Measurements from ENCODE around the gene CA10. TPM values are rescaled to one million over a fixed set of nuclear protein-coding genes. Genes with fewer than 3 reads are reported as not detected.

Gene CA10
- total RNA-seq, 1 donor from 2014 or later = not detected

DNA sequence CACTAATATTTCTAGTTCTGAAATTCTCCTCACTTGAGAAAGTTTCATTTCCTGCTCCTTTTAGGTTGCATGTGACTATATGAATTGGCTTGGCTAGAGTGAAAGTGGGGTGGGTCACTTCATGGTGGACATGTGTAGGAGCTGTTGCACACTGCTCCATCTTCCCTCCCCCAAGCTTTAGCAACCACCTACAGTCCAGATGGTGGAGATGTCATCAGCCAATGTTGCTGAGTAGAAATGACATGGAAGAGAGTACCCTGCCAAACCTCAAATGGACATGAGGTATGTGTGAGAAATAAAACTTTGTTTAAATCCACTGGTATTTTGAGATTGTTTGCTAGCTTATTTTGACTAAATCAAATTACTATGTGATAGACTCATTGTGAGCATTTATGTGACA lies 281.5 kb downstream of the CA10 start:
- DNase-seq (ENCODE audit: low spot score) = no peak

GRCh38 chr17:51873302-51873701 lies 285.2 kb downstream of the CA10 start:
- DNase-seq (ENCODE audit: low spot score) = no peak

DNA sequence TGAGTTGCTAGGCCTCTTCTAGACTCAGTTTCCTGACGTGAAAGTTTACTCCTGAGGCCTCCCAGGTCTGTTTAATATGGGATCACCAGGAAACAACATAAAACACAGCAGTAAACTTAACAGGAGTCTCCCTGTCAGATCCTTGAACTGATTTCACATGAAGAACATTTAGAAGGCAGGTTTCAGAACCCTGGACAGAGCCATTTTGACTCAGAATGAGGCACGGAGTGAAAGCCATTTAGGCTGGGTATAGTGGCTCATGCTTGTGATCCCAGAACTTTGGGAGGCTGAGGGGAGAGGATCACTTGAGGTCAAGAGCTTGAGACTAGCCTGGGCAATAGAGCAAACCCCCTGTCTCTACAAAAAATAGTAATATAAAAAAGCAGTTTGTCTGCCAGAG lies 289.1 kb downstream of the CA10 start:
- no peak for DNase-seq (ENCODE audit: low spot score)

DNA sequence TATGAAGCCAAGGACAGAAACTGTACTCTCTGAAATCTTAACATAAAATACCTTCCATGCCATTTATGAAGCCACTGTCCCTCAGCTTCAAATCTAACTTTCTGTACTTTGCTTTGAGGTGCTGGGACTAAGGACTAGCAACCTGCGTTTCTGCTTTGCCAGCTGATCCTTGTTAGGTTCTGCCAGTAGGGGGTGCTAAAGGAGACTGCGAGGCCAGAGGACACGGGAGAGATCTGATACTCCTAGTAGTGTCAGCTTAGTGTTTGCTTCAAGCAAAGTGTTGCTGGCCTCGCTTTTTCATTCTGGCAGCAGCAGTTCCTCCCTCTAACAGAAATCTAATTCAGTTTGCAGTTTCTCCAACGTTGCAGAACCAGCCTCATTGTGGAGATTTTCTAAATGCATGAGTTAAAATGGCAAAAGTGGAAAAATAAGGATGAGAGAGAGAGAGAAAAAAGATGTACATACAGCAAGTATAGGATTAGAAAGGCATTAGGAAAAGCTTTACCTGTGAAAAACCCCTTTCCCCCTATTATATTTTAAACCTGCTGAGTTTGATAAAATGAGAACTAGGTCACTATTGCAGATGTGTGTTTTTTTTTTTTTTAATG lies 297.5 kb downstream of the CA10 start:
- no peak for DNase-seq (ENCODE audit: low spot score)

GRCh38 chr17:51857052-51857597 lies 301.4 kb downstream of the CA10 start:
- no peak for DNase-seq (ENCODE audit: low spot score)

DNA sequence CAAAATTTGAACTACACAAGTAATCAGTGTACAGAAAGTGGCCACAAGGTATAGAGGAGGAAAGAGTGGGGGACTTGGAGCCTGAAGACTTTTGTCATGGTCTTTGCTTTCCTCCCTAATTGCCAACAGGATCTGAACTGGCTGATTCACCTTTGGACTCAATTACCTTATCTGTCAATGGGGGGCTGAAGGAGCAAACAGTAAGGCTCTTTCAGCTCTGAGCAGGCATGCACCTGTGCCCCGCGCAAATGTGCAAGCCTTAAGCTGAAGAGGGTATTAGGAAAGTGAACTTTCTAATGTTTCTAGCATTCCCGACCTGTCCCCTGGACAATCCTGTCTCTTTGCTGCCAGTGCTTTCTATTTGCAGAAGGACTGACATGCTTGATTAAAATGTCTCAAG lies 302.7 kb downstream of the CA10 start:
- DNase-seq (ENCODE audit: low spot score) = no peak

- DNase-seq (ENCODE audit: low spot score) = no peak
These were observed 304.7 kb downstream of the CA10 start for GRCh38 chr17:51853857-51854256.

DNA sequence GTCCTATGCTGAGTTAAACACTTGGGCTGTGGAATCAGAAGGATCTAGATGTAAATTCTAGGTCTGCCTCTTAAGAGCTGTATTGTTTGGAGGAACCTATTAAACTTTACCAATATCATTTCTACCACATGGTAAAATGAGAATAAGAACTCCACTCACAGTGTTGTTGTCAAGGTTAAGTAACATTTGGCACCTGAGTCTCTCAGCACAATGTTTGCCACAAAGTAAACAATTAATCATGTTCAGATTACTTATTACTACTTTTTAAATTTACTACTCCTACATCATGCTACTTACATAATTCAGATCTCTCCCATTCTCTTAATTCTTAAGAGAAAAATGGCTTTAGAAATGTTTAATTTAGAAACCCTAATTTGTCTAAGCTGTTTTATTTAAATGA lies 305.9 kb downstream of the CA10 start:
- no peak for DNase-seq (ENCODE audit: low spot score)

DNA sequence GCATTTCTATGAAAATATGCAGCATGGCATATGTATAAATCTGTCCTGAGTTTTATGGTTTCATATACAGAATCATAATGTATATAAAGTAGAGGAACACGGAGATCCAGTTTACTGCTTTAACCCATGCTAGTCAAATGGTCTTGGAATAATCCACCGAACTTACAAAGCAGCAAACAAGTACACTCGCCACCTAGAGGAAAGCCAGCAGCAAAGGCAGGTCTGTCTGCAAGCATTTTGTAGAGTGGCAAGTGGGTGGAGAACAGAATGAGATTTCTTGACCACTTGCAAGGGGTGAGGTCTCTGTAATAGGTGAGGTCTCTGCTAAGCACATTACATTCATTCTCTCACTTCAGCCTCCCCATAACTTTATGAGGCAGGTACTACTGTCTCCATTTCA lies 308.3 kb downstream of the CA10 start:
- no peak for DNase-seq (ENCODE audit: low spot score)

DNA sequence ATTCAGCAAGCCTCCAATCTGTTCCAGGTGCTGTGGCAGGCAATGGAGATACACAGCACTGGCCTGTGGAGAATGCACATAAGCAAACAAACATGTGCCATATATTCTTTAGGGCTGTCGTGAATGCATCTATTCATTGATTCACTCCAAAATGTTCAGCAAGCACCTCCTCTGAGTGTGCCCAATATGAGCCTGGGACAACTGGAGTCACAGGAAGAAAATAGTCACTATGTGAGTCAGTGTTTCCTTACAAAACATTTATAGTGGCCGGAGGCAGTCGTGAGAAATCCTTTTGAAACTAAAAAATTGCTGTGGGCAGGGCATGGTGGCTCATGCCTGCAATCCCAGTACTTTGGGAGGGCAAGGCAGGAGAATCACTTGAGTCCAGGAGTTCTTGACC lies 310.1 kb downstream of the CA10 start:
- DNase-seq (ENCODE audit: low spot score) = no peak

DNA sequence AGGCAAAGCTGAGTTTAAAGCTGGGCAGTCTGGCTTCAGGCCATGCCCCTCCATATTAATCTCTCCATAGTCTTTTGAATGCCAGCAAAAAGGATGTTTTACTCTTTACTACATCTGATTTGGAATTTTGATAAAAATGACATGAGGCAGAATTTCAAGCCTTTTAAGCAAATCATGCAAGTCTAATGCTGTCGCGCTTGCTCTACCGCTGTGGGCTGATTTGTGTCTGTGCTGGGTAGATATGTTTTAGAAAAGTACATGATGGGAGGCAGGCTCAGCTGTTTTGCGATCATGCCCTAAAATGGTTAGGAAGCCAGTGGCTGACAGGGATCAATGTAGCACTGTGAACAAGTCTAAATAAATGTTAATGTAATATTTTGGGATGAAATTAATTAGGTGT lies 311.9 kb downstream of the CA10 start:
- DNase-seq (ENCODE audit: low spot score) = no peak

DNA sequence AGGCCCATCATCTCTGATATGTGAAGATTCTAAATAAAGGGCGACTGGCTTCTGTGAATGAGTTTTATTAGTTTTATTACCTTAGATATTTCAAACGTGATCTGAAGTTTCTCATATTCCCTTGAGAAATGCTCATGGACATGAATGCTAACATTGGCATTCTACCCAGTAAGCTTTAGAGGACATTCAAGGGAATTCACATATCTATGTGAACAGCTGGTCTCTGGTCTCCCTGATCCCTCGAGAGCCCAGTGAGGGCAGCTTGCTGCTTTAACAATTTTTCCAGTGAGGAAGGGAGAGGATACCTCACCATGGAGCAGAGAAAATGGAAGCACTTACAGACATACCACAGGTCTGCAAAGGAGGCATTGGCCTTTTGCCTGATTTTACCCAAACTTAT lies 312.7 kb downstream of the CA10 start:
- DNase-seq (ENCODE audit: low spot score) = no peak

GRCh38 chr17:51842763-51843162 lies 315.8 kb downstream of the CA10 start:
- no peak for DNase-seq (ENCODE audit: low spot score)

DNA sequence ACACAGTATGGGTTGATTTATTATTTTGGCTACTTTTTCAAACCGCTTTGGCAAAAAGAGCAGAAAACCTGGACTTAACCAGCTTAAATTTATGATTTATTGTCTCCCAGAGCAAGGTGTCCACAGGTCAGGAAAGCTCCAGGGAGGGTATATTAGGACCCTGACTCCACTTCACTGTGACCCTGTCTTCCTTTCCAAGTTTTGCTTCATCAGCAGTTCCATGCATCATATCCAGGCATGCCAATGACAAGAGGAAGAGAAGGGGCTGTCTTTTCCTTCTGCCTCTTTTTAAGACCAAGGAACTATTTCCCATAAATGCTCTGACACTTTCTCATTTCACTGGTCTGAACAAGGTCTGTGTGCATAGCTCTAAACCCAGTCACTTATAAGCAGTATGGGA lies 316.8 kb downstream of the CA10 start:
- no peak for DNase-seq (ENCODE audit: low spot score)

DNA sequence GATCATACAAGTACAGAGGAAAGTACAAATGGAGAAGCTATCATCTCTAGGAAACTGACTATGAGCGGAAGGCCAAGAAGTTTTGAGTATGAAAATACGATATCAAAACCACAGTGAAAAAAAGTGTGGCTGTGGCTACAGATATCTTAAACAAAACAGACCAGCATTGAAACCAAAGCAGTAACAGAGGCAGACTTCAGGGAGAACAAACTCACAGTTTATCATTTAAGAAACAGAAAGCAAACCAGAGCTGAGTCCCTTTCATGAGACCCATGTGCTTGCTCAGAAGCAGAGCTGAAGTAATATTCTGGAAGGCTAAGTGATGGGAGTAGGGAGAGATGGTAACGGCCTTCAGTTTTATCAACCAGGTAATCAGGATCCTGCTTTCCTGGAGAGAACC lies 317.8 kb downstream of the CA10 start:
- no peak for DNase-seq (ENCODE audit: low spot score)

GRCh38 chr17:51833620-51834019 lies 324.9 kb downstream of the CA10 start:
- no peak for DNase-seq (ENCODE audit: low spot score)

DNA sequence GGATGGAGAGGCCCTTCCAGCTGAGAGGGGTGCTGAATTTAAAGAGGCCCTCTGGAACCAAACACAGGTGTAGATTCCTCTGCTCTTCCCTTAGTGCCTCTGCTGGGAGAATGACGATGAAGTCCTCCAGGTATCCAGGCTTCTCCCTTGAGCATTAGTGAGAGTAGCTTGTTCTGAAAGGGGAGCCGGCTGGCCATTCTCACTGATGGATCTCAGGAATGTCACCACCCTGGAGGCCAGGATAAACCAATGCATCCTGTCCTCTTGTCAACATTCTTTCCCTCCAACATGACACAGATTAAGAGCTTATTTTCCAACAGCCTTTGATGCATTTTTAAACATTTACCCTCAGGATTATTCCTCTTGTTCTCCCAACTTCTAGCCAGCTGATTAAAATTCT lies 325.5 kb downstream of the CA10 start:
- DNase-seq (ENCODE audit: low spot score) = no peak

DNA sequence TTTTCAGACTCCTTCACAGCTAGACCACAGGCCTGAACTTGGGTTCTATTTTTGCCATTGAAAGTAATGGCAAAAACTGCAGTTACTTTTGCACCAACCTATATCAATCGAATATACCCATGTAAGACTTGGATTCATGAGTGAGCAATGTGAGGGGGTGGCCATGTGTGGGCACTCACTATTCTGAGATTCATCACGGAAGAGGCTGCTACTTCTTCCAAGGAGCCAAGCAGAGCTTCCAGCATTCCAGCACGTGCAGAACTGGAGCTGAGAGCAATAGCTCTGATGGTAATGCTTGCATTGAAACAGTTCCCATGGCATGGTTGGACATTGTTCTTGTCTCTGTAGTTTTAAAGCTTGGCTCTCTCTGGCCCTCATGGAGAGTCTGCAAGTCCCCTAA lies 327.6 kb downstream of the CA10 start:
- no peak for DNase-seq (ENCODE audit: low spot score)

GRCh38 chr17:51830451-51830850 lies 328.1 kb downstream of the CA10 start:
- DNase-seq (ENCODE audit: low spot score) = no peak

DNA sequence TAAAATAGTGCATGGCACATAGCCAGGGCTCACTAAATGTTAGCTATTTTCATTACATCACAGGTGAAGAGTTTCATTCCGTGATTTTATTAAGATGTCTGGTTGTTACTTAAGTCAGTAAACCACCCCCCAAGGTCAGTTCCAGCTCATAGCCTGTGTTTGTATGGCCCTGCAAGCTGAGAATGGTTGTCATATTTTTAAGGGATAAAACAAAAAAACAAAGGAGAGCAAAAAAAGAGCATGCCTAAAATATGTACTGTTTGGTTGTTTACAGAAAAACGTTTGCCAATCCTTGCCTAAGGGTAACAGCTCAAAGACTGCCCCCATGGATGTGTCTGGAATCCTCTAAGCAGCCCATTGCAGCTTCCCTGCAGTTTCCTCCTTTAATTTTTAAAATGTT lies 329.6 kb downstream of the CA10 start:
- no peak for DNase-seq (ENCODE audit: low spot score)

GRCh38 chr17:51827140-51827539 lies 331.4 kb downstream of the CA10 start:
- no peak for DNase-seq (ENCODE audit: low spot score)

GRCh38 chr17:51820766-51821165 lies 337.7 kb downstream of the CA10 start:
- no peak for DNase-seq (ENCODE audit: low spot score)

DNA sequence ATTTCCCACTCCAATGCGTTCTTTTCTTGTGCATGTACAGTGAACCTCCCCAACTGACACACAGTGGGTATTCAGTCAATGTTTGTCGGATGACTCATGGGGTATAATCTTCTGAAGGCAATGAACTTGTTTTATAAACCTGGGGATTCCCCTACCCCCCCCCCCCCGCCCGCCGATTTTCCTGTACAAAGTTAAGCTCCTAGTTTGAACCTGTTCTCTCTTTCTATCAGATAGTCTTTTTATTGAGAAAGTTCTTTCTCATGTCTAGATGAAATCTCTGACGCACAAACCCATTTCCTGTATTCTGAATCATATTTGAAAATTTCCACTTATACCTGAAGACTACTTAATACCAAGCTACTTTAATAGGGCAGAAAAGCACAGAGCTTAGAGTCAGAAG lies 338.3 kb downstream of the CA10 start:
- DNase-seq (ENCODE audit: low spot score) = no peak

Data from mesenteric fat pad (tissue), 1 donor.